HG02623 (cell line): ENCODE measurements around the gene SS18L1.

Source experiments
- ATAC-seq: cut with Tn5 transposase; IDR thresholded peaks from one replicate; pipeline ENCODE4 v1.9.1; 2021; ENCODE audit warnings: moderate library complexity; ENCODE audit not compliant: unreplicated experiment

SS18L1 gene

DNA sequence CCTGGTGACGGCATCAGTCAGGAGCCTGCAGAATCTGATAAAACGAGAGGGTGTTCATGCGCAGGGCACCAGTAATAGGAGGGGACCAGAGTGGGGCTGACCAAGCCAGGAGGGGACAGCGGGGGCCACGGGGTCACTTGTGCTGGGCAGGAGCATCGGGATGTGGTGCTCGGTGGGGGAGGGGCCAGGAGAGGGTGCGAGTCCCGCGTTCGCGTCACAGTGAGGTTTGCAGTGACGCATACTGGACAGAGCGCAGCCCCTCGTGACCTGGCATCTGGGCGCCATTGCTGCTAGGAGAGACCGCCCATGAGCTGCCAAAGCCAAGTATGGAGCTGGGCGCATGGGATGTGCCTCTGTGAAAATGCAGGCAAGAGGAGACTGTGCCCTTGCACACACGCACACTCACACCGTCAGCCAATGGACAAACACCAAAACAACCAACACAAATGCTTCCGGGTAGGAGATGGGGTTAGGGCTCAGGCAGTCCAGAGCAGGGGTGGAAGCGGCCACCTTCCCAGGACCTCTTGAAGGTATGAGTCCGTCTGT lies 25.4 kb downstream of the SS18L1 start:
- ATAC-seq, result no peak

- ATAC-seq, result no peak
These were observed 27.0 kb downstream of the SS18L1 start for GRCh38 chr20:62170536-62170935.

GRCh38 chr20:62171245-62171644 lies 27.7 kb downstream of the SS18L1 start:
- no peak for ATAC-seq

DNA sequence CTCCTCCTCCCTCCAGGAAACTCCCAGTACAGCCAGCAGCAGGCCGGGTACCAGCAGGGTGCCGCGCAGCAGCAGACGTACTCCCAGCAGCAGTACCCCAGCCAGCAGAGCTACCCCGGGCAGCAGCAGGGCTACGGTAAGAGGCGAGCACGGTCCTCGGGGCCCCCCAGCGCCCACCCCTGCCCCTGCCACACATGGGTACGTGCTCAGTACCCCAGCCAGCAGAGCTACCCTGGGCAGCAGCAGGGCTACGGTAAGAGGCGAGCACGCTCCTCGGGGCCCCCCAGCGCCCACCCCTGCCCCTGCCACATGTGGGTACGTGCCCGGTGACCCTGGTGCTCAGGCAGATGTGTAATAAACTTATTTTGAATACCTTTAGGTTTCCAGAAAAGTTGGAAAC lies 29.1 kb downstream of the SS18L1 start:
- no peak for ATAC-seq

DNA sequence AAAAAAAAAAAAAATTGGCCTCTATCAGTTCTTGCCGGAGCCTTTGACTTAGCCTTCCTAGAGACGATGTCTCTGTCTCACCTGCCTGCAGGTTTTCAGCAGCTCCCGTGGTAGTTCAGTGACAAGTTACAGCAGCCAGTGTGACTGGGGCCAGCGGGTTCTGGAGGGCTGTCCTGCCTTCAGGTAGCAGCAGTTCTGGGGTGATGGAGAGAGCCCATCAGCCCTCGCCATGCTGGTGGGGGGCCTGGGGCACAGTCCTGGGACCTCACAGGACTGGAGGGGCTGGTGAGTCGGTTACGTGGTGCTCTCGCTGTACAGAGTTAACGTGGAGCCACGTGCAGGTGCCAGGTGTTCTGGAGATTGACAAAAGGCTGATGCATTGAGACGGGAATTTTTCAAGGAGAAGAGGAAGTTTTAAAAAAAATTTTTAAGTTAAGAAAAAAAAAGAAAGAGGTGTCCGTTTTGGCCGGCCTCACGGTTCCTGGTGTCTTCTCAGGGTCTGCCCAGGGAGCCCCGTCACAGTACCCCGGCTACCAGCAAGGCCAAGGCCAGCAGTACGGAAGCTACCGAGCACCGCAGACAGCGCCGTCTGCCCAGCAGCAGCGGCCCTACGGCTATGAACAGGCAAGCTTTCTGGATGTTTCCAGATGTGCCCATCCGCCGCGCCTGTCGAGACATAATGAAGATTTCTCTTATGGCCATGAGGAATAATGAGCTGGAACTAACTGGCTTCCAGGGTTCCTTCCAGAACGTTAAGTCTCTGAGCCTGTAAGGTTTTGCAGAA lies 30.6 kb downstream of the SS18L1 start:
- no peak for ATAC-seq

DNA sequence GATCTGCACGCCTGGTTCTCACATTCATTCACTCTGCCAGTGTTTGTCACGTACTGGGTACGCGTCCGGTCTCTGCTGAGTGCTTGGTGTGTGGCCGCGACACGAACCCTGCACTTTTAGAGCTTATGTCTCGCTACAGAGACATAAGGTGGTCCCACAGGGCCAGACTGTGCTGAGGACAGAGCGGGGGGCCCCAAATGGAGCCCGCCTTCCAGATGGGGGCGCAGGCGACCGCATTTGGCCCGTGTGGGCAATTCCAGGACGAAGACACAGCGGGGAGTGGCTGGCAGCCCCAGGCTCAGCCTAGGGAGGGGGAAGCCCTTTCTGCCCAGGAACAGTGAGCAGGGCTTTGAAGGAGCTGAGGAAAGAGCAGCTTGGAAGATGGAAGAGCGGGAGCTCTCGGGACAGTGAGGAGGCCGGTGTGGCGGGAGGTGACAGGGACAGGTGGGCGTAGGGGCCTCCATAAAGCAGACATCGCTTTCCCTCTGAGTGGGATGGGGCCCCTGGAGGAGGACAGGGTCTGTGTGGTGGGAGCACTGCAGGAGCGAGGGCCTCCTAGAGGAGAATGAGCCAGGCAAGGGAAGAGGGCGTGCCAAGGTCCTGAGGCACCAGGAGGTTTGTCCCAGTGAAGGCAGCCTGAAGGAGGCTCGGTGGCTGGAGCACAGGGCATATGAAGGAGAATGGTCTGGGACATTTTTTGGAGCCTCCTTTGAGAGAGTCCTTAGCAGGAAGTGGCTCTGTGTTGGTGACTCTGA lies 31.5 kb downstream of the SS18L1 start:
- ATAC-seq, result no peak

DNA sequence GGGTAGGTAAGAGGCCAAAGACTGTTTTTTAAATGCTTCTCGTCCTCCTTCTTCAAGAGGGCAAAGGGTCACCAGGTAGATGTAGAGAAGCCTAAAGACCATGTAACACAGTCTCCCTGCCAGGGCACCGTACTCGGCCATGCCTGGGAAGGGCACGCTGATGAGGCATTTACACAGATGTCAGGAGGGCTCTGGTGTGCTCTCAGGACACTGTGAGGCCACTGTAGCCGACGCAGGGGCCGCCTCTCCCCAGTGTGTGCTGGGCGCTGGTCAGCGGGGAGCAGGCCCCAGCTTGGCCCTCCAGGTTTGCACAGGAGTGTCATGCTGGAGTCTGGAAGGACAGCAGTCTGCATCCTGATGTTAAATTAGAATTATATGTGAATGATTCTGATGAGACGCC lies 32.1 kb downstream of the SS18L1 start:
- ATAC-seq, result no peak

GRCh38 chr20:62176866-62177265 lies 33.3 kb downstream of the SS18L1 start:
- ATAC-seq, result no peak

DNA sequence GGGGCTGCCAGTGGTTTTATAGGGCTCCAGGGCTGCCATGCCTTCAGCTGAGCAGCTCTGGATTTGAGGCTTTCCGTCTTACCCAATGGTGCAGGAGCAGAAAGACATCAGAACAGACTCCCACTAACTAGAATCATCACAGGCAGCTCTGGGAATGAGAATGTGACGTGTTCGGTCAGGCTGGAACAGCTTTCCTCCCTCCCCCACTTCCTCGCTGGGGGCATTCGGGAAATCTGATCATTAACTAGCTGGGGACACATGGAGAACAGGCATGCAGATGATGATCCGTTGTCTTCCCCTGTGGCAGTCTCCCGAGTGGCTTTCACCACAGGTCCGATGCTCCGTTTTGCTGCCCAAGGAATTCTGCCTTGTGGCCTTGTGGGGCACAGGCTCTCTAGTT lies 33.7 kb downstream of the SS18L1 start:
- ATAC-seq, result no peak

GRCh38 chr20:62178316-62179161 lies 35.0 kb downstream of the SS18L1 start:
- ATAC-seq, result no peak

GRCh38 chr20:62179162-62179504 lies 35.6 kb downstream of the SS18L1 start:
- ATAC-seq, result no peak

GRCh38 chr20:62181808-62182207 lies 38.2 kb downstream of the SS18L1 start:
- no peak for ATAC-seq

GRCh38 chr20:62182469-62183425 lies 39.2 kb downstream of the SS18L1 start, which contains the start of gene MTG2:
TSS of gene MTG2 (plus strand) at chr20:62183028. CDS start at chr20:62193421, 10,393 bp downstream.
- ATAC-seq, result peak; percentile 93

DNA sequence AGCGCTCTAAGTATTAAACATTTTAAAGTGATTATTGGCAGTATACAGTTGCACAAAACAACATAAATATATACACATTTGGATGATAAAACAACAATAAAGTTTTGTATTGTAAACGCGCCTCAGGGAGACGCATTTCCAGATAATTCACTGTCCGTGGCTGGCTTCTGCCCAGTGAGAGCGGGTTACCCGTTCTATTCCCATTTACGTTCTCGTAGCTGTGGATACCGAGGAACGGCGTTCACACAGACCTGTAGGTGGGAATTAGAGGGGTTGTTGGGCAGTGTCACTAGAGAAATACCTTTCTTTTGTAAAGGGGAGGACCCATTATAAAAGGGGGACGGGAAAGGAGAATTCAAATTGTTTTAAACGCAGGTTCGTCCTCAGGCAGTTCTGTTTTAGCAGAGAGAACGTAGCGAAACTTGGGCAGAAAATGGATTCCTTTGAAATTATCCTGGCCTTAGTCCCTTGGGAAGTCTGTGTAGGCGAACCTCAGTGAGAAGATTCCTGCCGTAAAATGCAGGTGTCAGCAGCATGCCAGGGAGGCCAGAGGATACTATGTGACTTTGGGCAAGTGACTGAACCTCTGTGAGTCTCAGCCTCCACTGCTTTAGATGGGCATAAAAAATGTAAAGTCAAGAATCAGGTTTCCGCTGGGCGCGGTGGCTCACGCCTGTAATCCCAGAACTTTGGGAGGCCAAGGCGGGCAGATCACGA lies 40.0 kb downstream of the SS18L1 start:
- no peak for ATAC-seq

GRCh38 chr20:62186096-62186426 lies 42.5 kb downstream of the SS18L1 start:
- ATAC-seq, result no peak

GRCh38 chr20:62186887-62187866 lies 43.6 kb downstream of the SS18L1 start:
- no peak for ATAC-seq

GRCh38 chr20:62190639-62191411 lies 47.3 kb downstream of the SS18L1 start:
- ATAC-seq, result no peak
